NCI-H69 (cell line): ENCODE data around the gene CSRNP2.
"Not testable (repeated sequence)": the region's sequence is repeated elsewhere in the genome, so short reads cannot be mapped to it uniquely, and the experiment has no call there.

Source experiments
- DNase-seq: peaks from one replicate; lab custom pipeline; 2025; lab: John Stamatoyannopoulos, UW

CSRNP2 gene

DNA sequence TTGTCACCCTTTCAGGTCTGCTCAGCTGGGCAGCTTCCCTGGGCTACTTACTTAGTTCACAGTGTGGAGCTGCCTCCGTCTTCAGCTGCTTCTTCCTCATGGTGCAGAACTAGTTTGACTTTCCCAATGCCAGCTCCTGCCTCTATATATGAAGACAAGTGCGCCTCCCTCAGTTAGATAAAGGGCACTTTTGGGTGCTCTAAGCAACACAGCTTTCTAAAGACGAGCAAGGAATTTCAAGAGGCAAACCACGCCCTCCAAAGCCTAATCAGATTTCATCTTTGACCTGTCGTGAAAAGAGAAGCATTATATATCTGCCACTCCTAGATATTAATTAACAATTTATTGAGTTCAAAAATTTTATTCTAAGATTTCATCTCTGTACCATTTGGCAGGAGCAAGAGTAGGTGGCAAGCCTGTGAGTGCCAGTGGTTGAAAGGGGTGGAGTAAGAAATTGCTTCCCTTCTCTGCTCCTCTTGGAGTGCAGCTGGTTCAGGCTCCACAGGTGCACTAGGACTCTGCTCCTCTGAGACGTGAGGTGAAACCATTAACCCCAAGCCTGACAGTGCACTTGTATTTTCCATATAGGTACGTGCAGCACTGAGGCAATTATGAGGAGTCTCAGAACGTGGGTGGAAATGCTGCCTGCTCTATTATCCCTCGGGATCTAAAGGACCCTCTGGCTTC is 55.1 kb downstream of the CSRNP2 start:
- DNase-seq = peak; percentile 80

GRCh38 chr12:51027342-51027835 is 56.0 kb downstream of the CSRNP2 start:
- DNase-seq = no peak

- DNase-seq = peak; percentile 99
Measured at GRCh38 chr12:51025836-51026638, 57.4 kb downstream of the CSRNP2 start, which contains the start of gene SLC11A2. SLC11A2 (minus strand) TSS chr12:51026384; CDS start chr12:51010728, 15,656 bp downstream.

- no peak for DNase-seq
Measured at GRCh38 chr12:51025338-51025835, 58.0 kb downstream of the CSRNP2 start.

- peak; percentile 28 for DNase-seq
Measured at GRCh38 chr12:51023625-51024382, 59.6 kb downstream of the CSRNP2 start.

GRCh38 chr12:51021694-51022093 is 61.7 kb downstream of the CSRNP2 start:
- no peak for DNase-seq

DNA sequence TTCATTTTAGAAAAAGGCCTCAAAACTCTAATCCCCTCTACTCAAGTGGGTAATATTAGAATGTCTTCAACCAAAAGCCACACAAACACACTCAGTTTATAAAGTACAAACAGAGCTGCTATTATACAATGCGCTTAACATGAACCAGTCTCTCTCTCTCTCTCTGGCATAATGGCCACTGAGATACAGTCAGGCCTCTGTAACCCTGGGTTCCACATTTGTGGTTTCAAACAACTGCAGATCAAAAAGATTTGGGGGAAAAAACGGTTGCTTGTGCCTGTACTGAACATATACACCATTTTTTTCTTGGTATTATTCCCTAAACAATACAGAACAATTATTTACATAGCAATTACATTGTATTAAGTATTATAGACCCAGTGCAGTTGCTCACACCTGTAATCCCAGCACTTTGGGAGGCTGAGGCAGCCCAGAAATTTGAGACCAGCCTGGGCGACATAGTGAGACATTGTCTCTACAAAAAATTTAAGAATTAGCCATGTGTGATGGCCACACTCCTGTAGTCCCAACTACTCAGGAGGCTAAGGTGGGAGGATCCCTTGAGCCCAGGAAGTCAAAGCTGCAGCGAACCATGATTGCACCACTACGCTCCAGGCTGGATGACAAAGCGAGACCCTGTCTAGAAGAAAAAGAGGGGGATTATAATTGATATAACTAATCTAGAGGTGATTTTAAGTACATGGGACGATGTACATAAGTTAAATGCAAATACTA is 62.8 kb downstream of the CSRNP2 start:
- DNase-seq = peak; percentile 79

DNA sequence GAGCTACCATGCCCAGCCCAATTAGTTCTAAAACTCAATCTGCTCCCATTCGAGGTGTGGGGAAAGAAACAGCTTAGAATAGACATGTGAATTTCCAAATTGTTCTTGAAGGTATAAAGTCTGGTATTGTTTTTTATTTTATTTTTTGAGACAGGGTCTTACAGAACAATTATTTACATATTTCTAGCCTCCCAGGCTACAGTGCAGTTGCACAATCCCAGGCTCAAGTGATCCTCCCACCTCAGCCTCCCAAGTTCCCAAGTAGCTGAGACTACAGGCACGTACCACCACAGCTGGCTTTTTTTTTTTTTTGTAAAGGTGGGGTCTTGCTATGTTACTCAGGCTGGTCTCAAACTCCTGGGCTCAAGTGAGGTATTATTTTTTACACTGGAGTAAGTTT is 63.5 kb downstream of the CSRNP2 start:
- DNase-seq = no peak

DNA sequence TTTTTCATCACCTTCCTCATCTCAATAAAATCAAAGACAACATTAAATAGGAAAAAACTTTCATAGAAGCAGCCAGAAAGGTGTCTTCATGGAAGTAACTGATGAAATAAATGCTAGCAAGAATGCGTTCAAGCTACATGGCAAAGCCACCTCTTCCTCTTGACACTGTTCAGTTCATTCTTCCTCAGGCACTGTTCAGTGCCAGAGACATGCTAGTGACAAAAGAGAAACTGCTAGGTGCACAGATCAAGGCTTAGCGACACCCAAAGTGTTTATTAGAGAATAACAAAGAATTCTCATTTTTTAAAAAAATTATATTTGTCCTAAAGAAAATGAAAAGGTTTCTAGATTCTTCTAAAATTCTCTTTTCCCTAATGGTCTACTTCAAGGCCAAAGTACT is 64.4 kb downstream of the CSRNP2 start:
- no peak for DNase-seq

DNA sequence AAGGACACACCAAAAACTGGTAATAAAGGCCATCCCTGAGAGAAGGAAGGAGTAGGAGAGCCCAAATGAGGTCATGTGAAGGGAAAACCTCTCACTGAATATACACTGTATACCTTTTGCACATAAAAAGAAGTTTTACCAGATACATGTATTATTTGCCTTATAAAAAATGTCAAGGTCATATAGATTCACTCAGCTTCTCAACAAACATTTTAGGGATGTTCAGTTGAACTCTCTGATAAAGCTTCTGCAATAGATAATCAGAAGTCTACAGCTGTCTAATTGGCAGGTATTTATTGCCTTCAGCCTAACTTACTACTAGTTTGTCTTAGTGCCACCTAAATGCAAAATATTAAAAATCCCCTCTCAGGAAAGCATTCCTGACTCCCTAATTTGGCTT is 65.9 kb downstream of the CSRNP2 start:
- no peak for DNase-seq

DNA sequence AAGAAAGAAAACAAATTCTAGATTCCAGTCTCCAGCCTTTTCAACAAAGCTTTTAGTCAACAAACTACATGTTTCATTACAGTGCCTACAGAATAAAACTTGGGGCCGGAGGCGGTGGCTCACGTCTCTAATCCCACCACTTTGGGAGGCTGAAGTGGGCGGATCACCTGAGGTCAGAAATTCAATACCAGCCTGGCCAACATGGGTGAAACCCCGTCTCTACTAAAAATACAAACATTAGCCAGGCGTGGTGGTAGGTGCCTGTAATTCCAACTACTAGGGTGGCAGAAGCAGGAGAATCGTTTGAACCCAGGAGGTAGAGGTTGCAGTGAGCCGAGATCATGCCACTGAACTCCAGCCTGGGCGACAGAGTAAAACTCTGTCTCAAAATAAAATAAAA is 68.9 kb downstream of the CSRNP2 start:
- not testable (repeated sequence) for DNase-seq

- peak; percentile 42 for DNase-seq
Measured at GRCh38 chr12:51013441-51013840, 70.0 kb downstream of the CSRNP2 start.

DNA sequence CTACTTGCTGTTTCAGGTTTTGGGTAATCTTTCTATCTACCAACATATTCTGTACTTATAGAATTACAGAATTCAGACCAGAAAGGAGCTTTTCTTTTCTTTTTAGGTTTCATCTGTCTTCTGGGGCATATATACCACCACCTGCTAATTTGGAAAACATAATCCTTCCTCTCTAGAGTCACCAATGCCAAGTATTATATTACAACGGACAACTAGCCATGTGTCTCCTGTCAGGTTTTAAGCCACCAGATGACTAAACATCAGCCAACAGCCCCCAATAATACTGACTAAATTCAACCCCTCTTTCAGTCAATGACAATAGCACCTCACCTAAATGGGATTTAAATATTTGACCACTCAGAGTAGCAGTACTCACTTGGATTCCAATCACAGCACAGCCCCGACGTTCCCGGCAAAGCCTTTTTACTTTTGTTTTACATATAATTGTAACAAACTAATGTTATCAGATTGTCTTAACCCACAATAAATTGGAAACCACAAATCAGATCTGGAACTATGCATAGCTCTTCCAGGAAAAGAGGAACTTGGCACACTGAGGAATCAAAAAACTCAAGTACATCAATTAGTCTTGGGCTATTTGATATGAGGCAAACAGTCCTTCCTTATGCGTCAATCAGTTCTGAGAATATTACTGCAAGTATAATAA is 70.7 kb downstream of the CSRNP2 start:
- peak; percentile 41 for DNase-seq

GRCh38 chr12:51011955-51012354 is 71.4 kb downstream of the CSRNP2 start:
- peak; percentile 75 for DNase-seq
